ENCODE measurements around the gene ANKRD34A. TPM values are rescaled to one million over a fixed set of nuclear protein-coding genes. Genes with fewer than 3 reads are reported as not detected.
A peak's percentile ranks its signal among the peaks of the same experiment; 100 is the strongest.

ANKRD34A gene
- total RNA-seq, 2 donors from 2014 or later: 1.1 TPM

GRCh38 chr1:145959957-145960467 is 4.4 kb downstream of the ANKRD34A start:
- Histone ChIP-seq H3K9me3 (no peaks in the 10 kb centered on the region), H3K27me3 (replicated peaks; ENCODE audit: insufficient read depth) (no peaks in the 10 kb centered on the region), H3K36me3 (no peaks in the 10 kb centered on the region), H3K4me3 (peak overlapping the region; percentile 92), H3K4me1 (ENCODE audit: control insufficient read depth in 1 of 2, low read depth in 2 of 2) (peaks cover 32 to 51% of the 10 kb centered on the region in 2 donors), H3K27ac (peak overlapping the region; percentile 93 to 96)
- TF ChIP-seq CTCF (IDR thresholded peaks at IDR 0.05): no peak
- DNase-seq (ENCODE audit: low spot score): no peak
- ATAC-seq (ENCODE audit: insufficient number of reproducible peaks, low FRiP score, low read depth): no peak

- ATAC-seq (ENCODE audit: insufficient number of reproducible peaks, low FRiP score, low read depth) (no peak), DNase-seq (ENCODE audit: low spot score) (no peak)
- TF ChIP-seq CTCF (IDR thresholded peaks at IDR 0.05): no peak
- Histone ChIP-seq H3K4me3 (no peak overlapping the region), H3K9me3 (no peaks in the 10 kb centered on the region), H3K27ac (peak overlapping the region; percentile 93 to 96), H3K27me3 (replicated peaks; ENCODE audit: insufficient read depth) (no peaks in the 10 kb centered on the region), H3K4me1 (ENCODE audit: control insufficient read depth in 1 of 2, low read depth in 2 of 2) (peaks cover 38 to 56% of the 10 kb centered on the region in 2 donors), H3K36me3 (no peaks in the 10 kb centered on the region)
Measured at GRCh38 chr1:145959333-145959732, 5.0 kb downstream of the ANKRD34A start.

- DNase-seq (ENCODE audit: low spot score) (no peak), ATAC-seq (ENCODE audit: insufficient number of reproducible peaks, low FRiP score, low read depth) (no peak)
- Histone ChIP-seq H3K36me3 (no peaks in the 10 kb centered on the region), H3K27ac (peak overlapping the region; percentile 93 to 96), H3K27me3 (replicated peaks; ENCODE audit: insufficient read depth) (no peaks in the 10 kb centered on the region), H3K4me3 (no peak overlapping the region), H3K9me3 (no peaks in the 10 kb centered on the region), H3K4me1 (ENCODE audit: control insufficient read depth in 1 of 2, low read depth in 2 of 2) (peaks cover 39 to 59% of the 10 kb centered on the region in 2 donors)
- TF ChIP-seq CTCF (IDR thresholded peaks at IDR 0.05): no peak
Measured at GRCh38 chr1:145958734-145959133, 5.6 kb downstream of the ANKRD34A start.

- Histone ChIP-seq H3K4me1 (ENCODE audit: control insufficient read depth in 1 of 2, low read depth in 2 of 2) (peaks cover 29 to 53% of the 10 kb centered on the region in 2 donors), H3K27ac (peak within 1 kb of the TSS; percentile 82 to 93), H3K9me3 (no peaks in the 10 kb centered on the region), H3K4me3 (peak within 1 kb of the TSS; percentile 85), H3K27me3 (replicated peaks; ENCODE audit: insufficient read depth) (no peaks in the 10 kb centered on the region), H3K36me3 (no peaks in the 10 kb centered on the region)
- TF ChIP-seq CTCF (IDR thresholded peaks at IDR 0.05): no peak
- peak; percentile 65 for ATAC-seq (ENCODE audit: insufficient number of reproducible peaks, low FRiP score, low read depth)
- peak; percentile 91 for DNase-seq (ENCODE audit: low spot score)
Measured at GRCh38 chr1:145957443-145958319, 6.7 kb downstream of the ANKRD34A start, which contains the start of gene LIX1L. Gene LIX1L, minus strand, starts transcription at chr1:145958017. Its CDS starts 90 bp downstream, at chr1:145957927.

DNA sequence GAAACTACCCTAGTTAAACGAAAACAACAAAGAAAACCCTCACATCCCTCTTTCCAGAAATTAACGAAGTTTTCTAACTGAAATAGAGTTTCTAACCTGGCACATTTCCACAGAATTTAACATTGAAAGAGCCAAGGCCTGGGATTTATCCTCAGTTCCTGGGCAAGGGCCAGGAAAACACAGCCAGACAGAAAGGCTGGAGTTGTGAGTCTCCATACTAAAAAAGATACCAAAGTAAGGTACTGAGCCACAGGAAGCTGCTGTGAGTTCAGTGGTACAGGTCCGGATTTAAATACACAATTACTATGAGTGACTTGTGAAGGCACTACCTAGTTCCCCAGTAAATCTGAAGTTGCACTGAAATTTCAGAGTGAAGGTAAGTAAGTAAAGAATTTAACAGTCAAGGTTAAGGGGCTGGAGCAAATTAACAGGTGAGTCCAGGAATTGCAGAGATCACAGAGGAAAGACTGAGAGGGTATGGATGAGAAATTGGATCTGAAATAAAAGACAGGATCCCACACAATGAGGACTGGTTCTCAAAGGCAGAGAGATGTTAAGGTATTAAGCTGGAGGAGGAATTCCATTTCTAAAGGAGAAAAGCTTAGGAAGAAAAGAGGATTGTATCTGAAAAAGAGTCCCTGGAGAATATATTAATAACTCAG is 7.5 kb downstream of the ANKRD34A start:
- ATAC-seq (ENCODE audit: insufficient number of reproducible peaks, low FRiP score, low read depth) (no peak), DNase-seq (ENCODE audit: low spot score) (no peak)
- Histone ChIP-seq H3K9me3 (no peaks in the 10 kb centered on the region), H3K4me1 (ENCODE audit: control insufficient read depth in 1 of 2, low read depth in 2 of 2) (peaks cover 27 to 56% of the 10 kb centered on the region in 2 donors), H3K36me3 (no peaks in the 10 kb centered on the region), H3K4me3 (peak overlapping the region; percentile 85), H3K27ac (peak overlapping the region; percentile 82 to 93), H3K27me3 (replicated peaks; ENCODE audit: insufficient read depth) (no peaks in the 10 kb centered on the region)
- no peak for TF ChIP-seq CTCF (IDR thresholded peaks at IDR 0.05)
